NCI-H69 (cell line): Measurements from ENCODE around the gene TMEM131.

Experiments used
- DNase-seq: peaks from one replicate; lab custom pipeline; 2025; lab: John Stamatoyannopoulos, UW

TMEM131 gene

DNA sequence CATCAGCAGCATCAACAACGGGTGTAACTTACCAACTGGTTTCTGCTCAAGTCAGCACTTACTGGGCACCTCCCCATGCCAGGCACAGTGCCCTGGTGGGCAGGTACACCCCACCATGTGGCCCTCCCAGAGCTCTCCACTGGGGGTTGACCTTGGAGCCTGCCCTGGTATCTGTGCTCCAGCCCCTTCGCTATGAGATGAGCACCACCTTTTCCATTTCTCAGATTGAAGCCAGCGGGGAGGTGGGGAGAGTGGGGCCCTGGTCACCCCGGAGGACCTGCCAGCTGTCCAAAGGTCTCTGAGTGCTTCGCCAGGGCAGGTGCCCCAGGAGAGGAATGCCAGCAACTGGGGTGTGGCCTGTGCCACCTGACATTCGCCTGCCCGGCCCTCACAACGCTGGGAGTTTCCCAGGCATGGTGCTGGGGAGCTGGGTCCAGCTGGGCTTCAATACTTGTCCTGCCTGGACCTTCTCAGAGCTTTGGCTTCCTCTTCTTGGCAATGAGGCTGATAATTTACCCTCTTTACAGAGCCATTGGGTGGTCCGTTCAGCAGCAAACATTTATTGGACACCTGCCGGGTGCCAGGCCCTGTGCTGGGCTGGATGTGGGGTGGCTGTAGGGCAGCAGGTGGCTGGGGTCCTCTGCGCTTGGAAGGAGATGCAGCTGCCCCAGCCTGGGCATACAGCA, 288.2 kb downstream of the TMEM131 start:
- DNase-seq: no peak

DNA sequence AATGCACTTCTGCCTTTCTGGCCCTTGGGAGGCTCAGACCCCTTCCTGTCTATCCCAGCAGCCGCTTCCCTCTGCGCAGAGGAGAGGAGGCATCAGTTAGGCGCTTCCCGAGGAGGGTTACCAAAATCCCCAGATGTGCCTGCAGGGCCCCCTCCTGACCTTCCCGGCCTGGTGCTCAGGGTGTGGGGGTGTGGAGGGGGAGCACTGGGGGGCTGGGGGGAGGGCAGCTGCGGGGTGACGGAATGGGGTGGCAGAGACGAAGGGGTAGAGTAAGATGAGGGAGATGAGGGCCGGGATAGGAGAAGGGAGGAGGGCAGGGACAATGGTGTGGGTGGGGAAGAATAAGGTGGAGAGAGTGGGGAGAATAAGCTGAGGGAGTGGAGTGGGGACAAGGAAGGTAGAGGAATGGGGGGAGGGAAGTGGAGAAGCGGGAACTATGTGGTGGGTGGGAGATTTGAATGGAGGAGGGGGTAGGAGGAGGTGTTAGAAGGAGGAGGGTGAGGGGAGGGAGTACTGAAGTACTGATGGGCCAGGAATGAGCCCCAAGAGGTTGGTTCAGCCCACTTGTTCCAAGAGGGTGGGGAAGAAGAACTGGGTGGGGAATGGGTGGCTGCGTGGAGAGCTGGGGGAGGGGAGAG, 288.9 kb downstream of the TMEM131 start:
- DNase-seq: no peak
